HepG2 (cell line): ENCODE measurements around the gene CAPN11. TPM values are rescaled to one million over a fixed set of nuclear protein-coding genes. Genes with fewer than 3 reads are reported as not detected.
A peak's percentile ranks its signal among the peaks of the same experiment; 100 is the strongest.

Experiments used
- BCL3 ChIP-seq: sonication (generic); formaldehyde crosslinking; IDR thresholded peaks from 2 replicates; pipeline ENCODE4 v1.5.1; 2020; ENCODE audit warnings: mild to moderate bottlenecking, missing genetic modification reagents, moderate library complexity
- CBFB ChIP-seq: sonication (generic); formaldehyde crosslinking; IDR thresholded peaks from 2 replicates; pipeline ENCODE4 v1.4.0; 2020; ENCODE audit warnings: missing genetic modification reagents
- DMAP1 ChIP-seq: IDR thresholded peaks from 2 replicates; pipeline ENCODE4 v1.6.1; 2016
- DMTF1 ChIP-seq: sonication (generic); formaldehyde crosslinking; IDR thresholded peaks from 2 replicates; pipeline ENCODE4 v1.4.0; 2020; ENCODE audit warnings: mild to moderate bottlenecking, missing genetic modification reagents
- FLYWCH1 ChIP-seq: sonication (generic); formaldehyde crosslinking; IDR thresholded peaks from 2 replicates; pipeline ENCODE4 v1.8.1; 2023; ENCODE audit warnings: mild to moderate bottlenecking, missing genetic modification reagents
- FOSL1 ChIP-seq: sonication (generic); formaldehyde crosslinking; IDR thresholded peaks from 2 replicates; pipeline ENCODE4 v1.9.0; 2021; ENCODE audit warnings: missing genetic modification reagents, borderline replicate concordance
- FOXP4 ChIP-seq: sonication (generic); formaldehyde crosslinking; IDR thresholded peaks from 2 replicates; pipeline ENCODE4 v1.4.0; 2020; ENCODE audit warnings: missing genetic modification reagents
- HOXA3 ChIP-seq: sonication (generic); formaldehyde crosslinking; IDR thresholded peaks from 2 replicates; pipeline ENCODE4 v1.5.0; 2020; ENCODE audit warnings: missing genetic modification reagents
- PLSCR1 ChIP-seq: sonication (generic); formaldehyde crosslinking; IDR thresholded peaks from 2 replicates; pipeline ENCODE4 v1.5.0; 2020; ENCODE audit warnings: missing genetic modification reagents, mild to moderate bottlenecking, borderline replicate concordance
- PRDM15 ChIP-seq: sonication (generic); formaldehyde crosslinking; IDR thresholded peaks from 2 replicates; pipeline ENCODE4 v1.4.0; 2020; ENCODE audit warnings: missing genetic modification reagents
- RAD21 ChIP-seq: fragments of 450-650 bp; formaldehyde crosslinking; IDR thresholded peaks from 2 replicates; pipeline ENCODE4 v1.5.0; 2020; ENCODE audit warnings: mild to moderate bottlenecking
- SNAPC5 ChIP-seq: sonication (generic); formaldehyde crosslinking; IDR thresholded peaks from 2 replicates; pipeline ENCODE4 v1.8.1; 2023; ENCODE audit warnings: mild to moderate bottlenecking, missing genetic modification reagents, borderline replicate concordance
- TOE1 ChIP-seq: sonication (generic); formaldehyde crosslinking; IDR thresholded peaks from 2 replicates; pipeline ENCODE4 v1.4.0; 2020; ENCODE audit warnings: mild to moderate bottlenecking, missing genetic modification reagents
- TP53 ChIP-seq: sonication (generic); formaldehyde crosslinking; conservative IDR thresholded peaks from 2 replicates; pipeline ENCODE4 v1.4.0; 2020; ENCODE audit warnings: missing genetic modification reagents
- TRIM24 ChIP-seq: sonication (generic); formaldehyde crosslinking; IDR thresholded peaks from 2 replicates; pipeline ENCODE4 v1.8.0; 2022; ENCODE audit warnings: mild to moderate bottlenecking, missing genetic modification reagents
- U2AF1 ChIP-seq: fragments of 200-400 bp; formaldehyde crosslinking; optimal IDR thresholded peaks from 2 replicates; pipeline ENCODE3; 2017; ENCODE audit warnings: mild to moderate bottlenecking, low read depth, low read length
- ZBTB8A ChIP-seq: sonication (generic); formaldehyde crosslinking; IDR thresholded peaks from 2 replicates; pipeline ENCODE4 v1.4.0; 2020; ENCODE audit warnings: mild to moderate bottlenecking, low read depth, missing genetic modification reagents, borderline replicate concordance
- ZFP37 ChIP-seq: sonication (generic); formaldehyde crosslinking; IDR thresholded peaks from 2 replicates; pipeline ENCODE4 v1.4.0; 2020; ENCODE audit warnings: missing genetic modification reagents, borderline replicate concordance
- ZKSCAN5 ChIP-seq: sonication (generic); formaldehyde crosslinking; IDR thresholded peaks from 2 replicates; pipeline ENCODE4 v1.5.1; 2020; ENCODE audit warnings: mild to moderate bottlenecking, missing genetic modification reagents
- polyA plus RNA-seq, 8 experiments: library from polyadenylated mRNA; depleted of rRNA in 3 of 8; stranded (reverse) in 7 of 8; unstranded in 1 of 8; fragments of >200 nt; fragmentation: Illumina TruSeq in 4 of 8; extraction: Trizol in 4 of 8; gene quantifications; 2 replicates each; pipeline versions ENCODE4 v1.2.1 to v1.2.3, GENCODE V29; 2011 to 2016; ENCODE audit warnings: low read depth in 4 of 8, missing spikeins in 1 of 8, mixed read lengths in 1 of 8; ENCODE audit not compliant: insufficient read depth in 1 of 8
- total RNA-seq, 5 experiments: library from RNA; depleted of rRNA; stranded (reverse); fragments of >200 nt; fragmentation: Illumina TruSeq; extraction: Trizol; gene quantifications; 2 replicates each; pipeline ENCODE4 v1.2.3, GENCODE V29; 2016; ENCODE audit warnings: low read depth in 1 of 5

CAPN11 gene
- total and polyA plus RNA-seq, 2 of the 13 experiments (the other 11 are each of a cell fraction or from before 2014, with no cell fraction given) = 0.07 to 0.11 TPM

GRCh38 chr6:44128020-44128917 is 30.4 kb upstream of the CAPN11 start (continued):
- TF ChIP-seq BCL3 (CRISPR knock-in tag) (no peak), FOXP4 (CRISPR knock-in tag) (no peak), CBFB (0 out of 2 replicates have a peak, but pooled peaks have one; percentile 19), DMAP1 (CRISPR knock-in tag) (no peak), SNAPC5 (CRISPR knock-in tag) (no peak), DMTF1 (CRISPR knock-in tag) (no peak), ZFP37 (CRISPR knock-in tag) (0 out of 2 replicates have a peak, but pooled peaks have one; percentile 19), PRDM15 (CRISPR knock-in tag) (no peak), ZBTB8A (CRISPR knock-in tag) (no peak), TP53 (no peak), RAD21 (no peak), PLSCR1 (CRISPR knock-in tag) (no peak), U2AF1 (no peak), FOSL1 (CRISPR knock-in tag) (no peak), TRIM24 (CRISPR knock-in tag) (no peak), TOE1 (CRISPR knock-in tag) (no peak), ZKSCAN5 (no peak), HOXA3 (0 out of 2 replicates have a peak, but pooled peaks have one; percentile 13), FLYWCH1 (CRISPR knock-in tag) (no peak)
